Measurements from ENCODE around the gene NDFIP1.
A peak's percentile ranks its signal among the peaks of the same experiment; 100 is the strongest.
"Not testable (repeated sequence)": the region's sequence is repeated elsewhere in the genome, so short reads cannot be mapped to it uniquely, and the experiment has no call there.

The NDFIP1 gene

GRCh38 chr5:142154449-142154841 lies 45.9 kb downstream of the NDFIP1 start:
- not testable (repeated sequence) for DNase-seq (ENCODE audit: low spot score)

- DNase-seq (ENCODE audit: low spot score) = peak; percentile 9
These were observed 48.4 kb downstream of the NDFIP1 start for GRCh38 chr5:142156839-142157463.

GRCh38 chr5:142159354-142159753 lies 50.8 kb downstream of the NDFIP1 start:
- no peak for DNase-seq (ENCODE audit: low spot score)

- no peak for DNase-seq (ENCODE audit: low spot score)
These were observed 55.7 kb downstream of the NDFIP1 start for GRCh38 chr5:142164315-142164714.

GRCh38 chr5:142166754-142167153 lies 58.2 kb downstream of the NDFIP1 start:
- DNase-seq (ENCODE audit: low spot score) = no peak

GRCh38 chr5:142167458-142167857 lies 58.9 kb downstream of the NDFIP1 start:
- no peak for DNase-seq (ENCODE audit: low spot score)

GRCh38 chr5:142168365-142168764 lies 59.8 kb downstream of the NDFIP1 start:
- no peak for DNase-seq (ENCODE audit: low spot score)

GRCh38 chr5:142170254-142170953 lies 61.8 kb downstream of the NDFIP1 start:
- no peak for DNase-seq (ENCODE audit: low spot score)

GRCh38 chr5:142171270-142171669 lies 62.7 kb downstream of the NDFIP1 start:
- DNase-seq (ENCODE audit: low spot score) = no peak

- no peak for DNase-seq (ENCODE audit: low spot score)
These were observed 66.5 kb downstream of the NDFIP1 start for GRCh38 chr5:142175039-142175438.

- no peak for DNase-seq (ENCODE audit: low spot score)
These were observed 67.0 kb downstream of the NDFIP1 start for GRCh38 chr5:142175461-142176142.

GRCh38 chr5:142176255-142176654 lies 67.7 kb downstream of the NDFIP1 start:
- DNase-seq (ENCODE audit: low spot score) = no peak

GRCh38 chr5:142178651-142179050 lies 70.1 kb downstream of the NDFIP1 start:
- no peak for DNase-seq (ENCODE audit: low spot score)

GRCh38 chr5:142179776-142180387 lies 71.3 kb downstream of the NDFIP1 start:
- no peak for DNase-seq (ENCODE audit: low spot score)

- DNase-seq (ENCODE audit: low spot score) = no peak
These were observed 72.5 kb downstream of the NDFIP1 start for GRCh38 chr5:142181096-142181495.

GRCh38 chr5:142181547-142182163 lies 73.1 kb downstream of the NDFIP1 start:
- no peak for DNase-seq (ENCODE audit: low spot score)

GRCh38 chr5:142182840-142183239 lies 74.3 kb downstream of the NDFIP1 start:
- no peak for DNase-seq (ENCODE audit: low spot score)

- DNase-seq (ENCODE audit: low spot score) = no peak
These were observed 75.0 kb downstream of the NDFIP1 start for GRCh38 chr5:142183561-142183960.

- DNase-seq (ENCODE audit: low spot score) = no peak
These were observed 76.4 kb downstream of the NDFIP1 start for GRCh38 chr5:142184988-142185387.

GRCh38 chr5:142186514-142186856 lies 77.9 kb downstream of the NDFIP1 start:
- DNase-seq (ENCODE audit: low spot score) = no peak

- DNase-seq (ENCODE audit: low spot score) = no peak
These were observed 78.4 kb downstream of the NDFIP1 start for GRCh38 chr5:142186857-142187594.

GRCh38 chr5:142188691-142189090 lies 80.1 kb downstream of the NDFIP1 start:
- not testable (repeated sequence) for DNase-seq (ENCODE audit: low spot score)

All from Ammon's horn (tissue), 1 donor.